ENCODE results near the gene FERMT2. TPM values are rescaled to one million over a fixed set of nuclear protein-coding genes. Genes with fewer than 3 reads are reported as not detected.
"Not testable (repeated sequence)": the region's sequence is repeated elsewhere in the genome, so short reads cannot be mapped to it uniquely, and the experiment has no call there.

FERMT2 gene
- total and polyA plus RNA-seq, 9 of the 15 experiments (the other 6 are each of a cell fraction or from before 2014, with no cell fraction given): 0.10 to 1.3 (median 0.40) TPM

- no peaks in the 10 kb centered on the region for H3K36me3 ChIP-seq (ENCODE audit: control insufficient read depth, insufficient read depth, low read length)
- H3K4me1 ChIP-seq (replicated peaks in 1 of 2; ENCODE audit: control insufficient read depth in 2 of 2, insufficient read depth in 2 of 2, low read length in 2 of 2): no peaks in the 10 kb centered on the region
- CTCF ChIA-PET (ENCODE audit: low intra/inter-chr PET ratio): no interaction called here
- H2AFZ ChIP-seq (ENCODE audit: low read depth, low read length): no peak overlapping the region
- no peaks in the 10 kb centered on the region for H3K79me2 ChIP-seq (ENCODE audit: control insufficient read depth, insufficient read depth, low read length)
- no peak for DNase-seq (ENCODE audit: extremely low read depth in 1 of 4, low spot score in 3 of 4)
- POLR2A ChIA-PET: interaction anchor here (2.0 kb wide), 1 partner anchor 10 kb away, joined by 5 read pairs; no protein-coding TSS in a partner anchor
- no peak for FAIRE-seq
- intact Hi-C loops (cut with micrococcal nuclease) (no loop called here), in situ Hi-C loops (cut with MboI) (no loop called here)
- no peak overlapping the region for H3K27ac ChIP-seq (ENCODE audit: extremely low read depth, low read depth, low read length)
- BruUV-seq (replicated peaks): no TSS peak
- H4K20me1 ChIP-seq (replicated peaks; ENCODE audit: control insufficient read depth, insufficient read depth, low read length): no peaks in the 10 kb centered on the region
- no peak overlapping the region for H3K4me2 ChIP-seq (ENCODE audit: insufficient read depth, low read length)
- 13% methylated on average over 9 of the region's 9 CpGs for WGBS (ENCODE audit: insufficient coverage, low coverage, missing lambda C conversion rate)
- no peak overlapping the region for H3K4me3 ChIP-seq
- H3K27me3 ChIP-seq (ENCODE audit: control insufficient read depth in 2 of 2, insufficient read depth in 2 of 2, low read length in 2 of 2): 0 out of 5 replicates have a peak, but pooled peaks cover 0 to 6% of the 10 kb centered on the region in 2 experiments
- ATAC-seq: no peak
- no peaks in the 10 kb centered on the region for H3K9me3 ChIP-seq (replicated peaks; ENCODE audit: control insufficient read depth, insufficient read depth, low read depth, low read length)
- H3K9me1 ChIP-seq (ENCODE audit: control insufficient read depth, insufficient read depth, low read length): no peaks in the 10 kb centered on the region
- no peak overlapping the region for H3K9ac ChIP-seq (ENCODE audit: insufficient read depth in 1 of 2, low read depth in 2 of 2, low read length in 2 of 2)
- TF ChIP-seq MBD1 (CRISPR knock-in tag; IDR thresholded peaks at IDR 0.05) (no peak), NRF1 (conservative IDR thresholded peaks at IDR 0.05 in 1 of 2, IDR thresholded peaks at IDR 0.05 in 1 of 2) (no peak), CTBP1 (IDR thresholded peaks at IDR 0.05; ENCODE audit: borderline replicate concordance) (no peak), CEBPG (CRISPR knock-in tag; IDR thresholded peaks at IDR 0.05) (no peak), CEBPG (tag; conservative IDR thresholded peaks at IDR 0.05 in 1 of 2, IDR thresholded peaks at IDR 0.05 in 1 of 2) (peak; percentile 39 to 55; a peak in 3 of 4 replicates), THRAP3 (IDR thresholded peaks at IDR 0.05; ENCODE audit: borderline replicate concordance) (no peak), CEBPB (tag; IDR thresholded peaks at IDR 0.05) (peak; percentile 30; the same call in 1 of the 2 replicates)
Measured at GRCh38 chr14:52868911-52869618, 81.8 kb downstream of the FERMT2 start.

GRCh38 chr14:52864893-52865292, 86.0 kb downstream of the FERMT2 start:
- in situ Hi-C loops (cut with MboI); POLR2A ChIA-PET; intact Hi-C loops (cut with micrococcal nuclease): not testable (repeated sequence)

More at GRCh38 chr14:52864893-52865292, 86.0 kb downstream of the FERMT2 start:
- H3K4me3 ChIP-seq; H3K9me1 ChIP-seq (ENCODE audit: control insufficient read depth, insufficient read depth, low read length); H3K9me3 ChIP-seq (replicated peaks; ENCODE audit: control insufficient read depth, insufficient read depth, low read depth, low read length); H3K4me1 ChIP-seq (replicated peaks in 1 of 2; ENCODE audit: control insufficient read depth in 2 of 2, insufficient read depth in 2 of 2, low read length in 2 of 2); H4K20me1 ChIP-seq (replicated peaks; ENCODE audit: control insufficient read depth, insufficient read depth, low read length); H3K79me2 ChIP-seq (ENCODE audit: control insufficient read depth, insufficient read depth, low read length); H2AFZ ChIP-seq (ENCODE audit: low read depth, low read length); H3K36me3 ChIP-seq (ENCODE audit: control insufficient read depth, insufficient read depth, low read length); CTCF ChIA-PET (ENCODE audit: low intra/inter-chr PET ratio); BruUV-seq (replicated peaks); H3K27ac ChIP-seq (ENCODE audit: extremely low read depth, low read depth, low read length); FAIRE-seq; DNase-seq (ENCODE audit: extremely low read depth in 1 of 4, low spot score in 3 of 4); H3K27me3 ChIP-seq (ENCODE audit: control insufficient read depth in 2 of 2, insufficient read depth in 2 of 2, low read length in 2 of 2); H3K9ac ChIP-seq (ENCODE audit: insufficient read depth in 1 of 2, low read depth in 2 of 2, low read length in 2 of 2); H3K4me2 ChIP-seq (ENCODE audit: insufficient read depth, low read length); ATAC-seq: not testable (repeated sequence)
- WGBS (ENCODE audit: insufficient coverage, low coverage, missing lambda C conversion rate): 10% methylated on average over 5 of the region's 7 CpGs

Data from K562 (cell line).